Kidney epithelial cell (primary cell): ENCODE data around the gene TIMM10B. TPM values are rescaled to one million over a fixed set of nuclear protein-coding genes. Genes with fewer than 3 reads are reported as not detected.

Experiments used
- DNase-seq: peaks from one replicate; pipeline ENCODE4 v3.0.0-alpha.2; 2010; ENCODE audit warnings: low read depth
- H3K27me3 ChIP-seq: 2 replicates; pipeline ENCODE4 v1.6.0; 2011; ENCODE audit warnings: low read length; ENCODE audit not compliant: control insufficient read depth, insufficient read depth
- H3K36me3 ChIP-seq: 2 replicates; pipeline ENCODE4 v1.5.1; 2011; ENCODE audit warnings: low read length; ENCODE audit not compliant: control insufficient read depth, insufficient read depth
- H3K4me3 ChIP-seq: 2 replicates; pipeline ENCODE4 v1.5.1; 2011; ENCODE audit warnings: low read depth, mild to moderate bottlenecking, control low read depth, low read length
- CTCF ChIP-seq: IDR thresholded peaks from 2 replicates; pipeline ENCODE4 v1.5.1; 2011; ENCODE audit warnings: mild to moderate bottlenecking, moderate library complexity, low read length, control low read depth, inconsistent platforms; ENCODE audit not compliant: insufficient read depth, poor library complexity, severe bottlenecking
- total RNA-seq: library from RNA; depleted of rRNA; stranded (reverse); fragments of >200 nt; gene quantifications from 2 replicates; pipeline ENCODE4 v1.2.3, GENCODE V29; 2015

Gene TIMM10B
- 48.6 and 56.1 TPM in 2 replicates for total RNA-seq

DNA sequence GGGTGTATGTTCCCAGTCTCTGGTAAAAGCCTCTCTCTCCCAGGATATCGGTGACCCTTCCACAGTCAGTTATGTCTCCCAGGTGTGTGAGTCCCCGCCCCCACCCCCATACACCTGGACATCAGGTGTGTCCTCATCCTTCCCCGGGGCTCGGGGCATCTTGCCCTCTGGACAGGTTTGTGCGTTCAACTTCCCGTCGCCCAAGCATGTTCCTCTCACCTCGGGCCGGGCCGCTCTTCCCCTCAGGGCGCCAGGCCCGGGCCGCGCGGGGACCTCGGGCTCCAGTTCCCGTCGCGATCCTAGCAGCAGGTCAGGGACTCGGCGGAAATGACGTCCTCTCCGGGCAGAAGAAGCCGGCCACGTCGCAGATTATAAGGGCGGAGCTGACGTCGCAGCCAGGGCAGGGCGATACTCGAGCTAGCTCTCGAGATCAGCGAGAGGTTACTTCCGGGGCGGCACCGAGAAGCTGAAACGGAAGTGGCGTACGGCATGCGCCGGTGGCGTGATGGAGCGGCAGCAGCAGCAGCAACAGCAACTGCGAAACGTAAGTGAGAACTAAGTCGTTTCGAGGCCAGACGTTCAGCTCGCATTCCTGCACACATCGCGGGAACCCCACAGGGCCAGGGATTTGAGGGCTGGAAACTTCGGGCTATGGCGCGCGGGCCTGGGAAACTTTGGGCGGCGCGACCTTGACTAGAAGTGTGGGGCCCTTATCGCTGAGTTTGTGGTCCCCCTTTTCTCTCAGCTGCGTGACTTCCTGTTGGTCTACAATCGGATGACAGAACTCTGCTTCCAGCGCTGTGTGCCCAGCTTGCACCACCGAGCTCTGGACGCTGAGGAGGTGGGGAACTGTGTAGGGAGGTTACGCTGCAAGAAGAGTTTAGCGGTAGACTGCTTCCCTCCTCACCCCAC is at the start of gene TIMM10B, which contains the start of gene ARFIP2:
TIMM10B (plus strand) TSS at position 490 of the 912 bp plus-strand sequence; CDS start at position 506, 16 bp downstream.
ARFIP2 (minus strand) TSS at position 320 of the 912 bp plus-strand sequence. CDS start 910 bp downstream, outside the sequence.
- H3K27me3 ChIP-seq = no peaks in the 10 kb centered on the region
- peak; percentile 93 for DNase-seq
- peak within 1 kb of the TSS; percentile 91 for H3K4me3 ChIP-seq
- peaks cover 1% of the 10 kb centered on the region for H3K36me3 ChIP-seq
- TF ChIP-seq CTCF = no peak

GRCh38 chr11:6431861-6432260 is 49.4 kb upstream of the TIMM10B start:
- no peak for TF ChIP-seq CTCF
- no peaks in the 10 kb centered on the region for H3K27me3 ChIP-seq
- no peaks in the 10 kb centered on the region for H3K36me3 ChIP-seq
- DNase-seq = peak; percentile 29
- no peak overlapping the region for H3K4me3 ChIP-seq

DNA sequence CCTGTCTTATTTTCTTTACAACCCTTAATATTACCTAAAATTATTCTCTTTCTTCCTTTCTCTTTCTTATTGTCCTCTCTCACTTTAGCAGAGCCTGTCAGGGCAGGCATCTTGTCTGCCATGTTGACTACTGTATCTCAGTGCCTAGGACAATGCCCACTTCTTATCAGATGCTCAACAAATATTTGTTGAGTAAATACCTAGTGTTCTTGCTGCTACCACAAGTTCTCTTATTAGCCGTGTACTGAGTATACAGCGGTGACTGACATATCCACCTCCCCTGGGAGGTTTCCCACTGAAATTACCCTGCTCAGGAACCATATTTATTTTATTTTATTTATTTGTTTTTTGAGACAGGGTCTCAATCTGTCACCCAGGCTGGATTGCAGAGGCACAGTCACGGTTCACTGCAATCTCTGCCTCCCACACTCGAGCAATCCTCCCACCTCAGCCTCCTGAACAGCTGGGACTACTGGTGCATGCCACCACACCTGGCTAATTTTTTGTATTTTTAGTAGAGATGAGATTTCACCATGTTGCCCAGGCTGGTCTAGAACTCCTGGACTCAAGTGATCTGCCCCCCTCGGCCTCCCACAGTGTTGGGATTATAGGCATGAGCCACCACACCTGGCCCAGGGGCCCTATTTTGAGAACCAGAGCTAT is 47.2 kb upstream of the TIMM10B start:
- H3K4me3 ChIP-seq = no peak overlapping the region
- no peaks in the 10 kb centered on the region for H3K27me3 ChIP-seq
- DNase-seq = no peak
- H3K36me3 ChIP-seq = no peaks in the 10 kb centered on the region
- TF ChIP-seq CTCF = no peak

- TF ChIP-seq CTCF = no peak
- no peak for DNase-seq
- H3K4me3 ChIP-seq = no peak overlapping the region
- no peaks in the 10 kb centered on the region for H3K36me3 ChIP-seq
- H3K27me3 ChIP-seq = no peaks in the 10 kb centered on the region
Observed at GRCh38 chr11:6437423-6437822, 43.9 kb upstream of the TIMM10B start.

DNA sequence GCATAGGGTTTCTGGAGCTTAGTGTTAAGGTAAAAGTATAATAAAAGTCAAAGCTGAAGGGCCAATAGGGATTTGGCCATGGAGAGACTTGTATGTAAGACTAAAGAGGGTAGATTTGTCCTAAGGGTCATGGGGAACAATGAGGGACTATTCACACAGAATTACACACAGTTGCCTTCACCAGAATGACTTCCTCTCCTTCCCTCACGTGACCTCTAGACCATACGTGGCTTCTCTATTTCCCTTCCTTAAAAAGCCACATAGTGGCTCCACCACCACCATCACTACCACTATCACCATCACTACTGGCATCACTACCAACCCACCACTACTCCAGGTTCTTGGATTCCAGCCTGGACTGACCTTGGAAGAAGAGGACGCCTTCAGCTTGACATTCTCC is 43.3 kb upstream of the TIMM10B start:
- H3K4me3 ChIP-seq = no peak overlapping the region

More for the DNA sequence above, 43.3 kb upstream of the TIMM10B start:
- no peak for TF ChIP-seq CTCF
- no peaks in the 10 kb centered on the region for H3K36me3 ChIP-seq
- no peaks in the 10 kb centered on the region for H3K27me3 ChIP-seq
- no peak for DNase-seq
